ENCODE results near the gene ADCY2.

Gene ADCY2

GRCh38 chr5:7875151-7875550 is 479.2 kb downstream of the ADCY2 start:
- DNase-seq (ENCODE audit: low read depth in 2 of 2): no peak
- no peak for TF ChIP-seq CTCF (IDR thresholded peaks at IDR 0.05; ENCODE audit: low read depth, low read length)
- H3K4me3 ChIP-seq (replicated peaks in 1 of 2; ENCODE audit: low read depth in 2 of 2, low read length in 2 of 2): no peak overlapping the region

- H3K4me3 ChIP-seq (replicated peaks in 1 of 2; ENCODE audit: low read depth in 2 of 2, low read length in 2 of 2): no peak overlapping the region
- peak; percentile 13 to 70 for DNase-seq (ENCODE audit: low read depth in 2 of 2)
- no peak for TF ChIP-seq CTCF (IDR thresholded peaks at IDR 0.05; ENCODE audit: low read depth, low read length)
Observed at GRCh38 chr5:7876867-7877266, 480.9 kb downstream of the ADCY2 start.

- no peak overlapping the region for H3K4me3 ChIP-seq (replicated peaks in 1 of 2; ENCODE audit: low read depth in 2 of 2, low read length in 2 of 2)
- TF ChIP-seq CTCF (IDR thresholded peaks at IDR 0.05; ENCODE audit: low read depth, low read length): no peak
- DNase-seq (ENCODE audit: low read depth in 2 of 2): peak; percentile 17 to 46
Observed at GRCh38 chr5:7877851-7878250, 481.9 kb downstream of the ADCY2 start.

- no peak for TF ChIP-seq CTCF (IDR thresholded peaks at IDR 0.05; ENCODE audit: low read depth, low read length)
- H3K4me3 ChIP-seq (replicated peaks in 1 of 2; ENCODE audit: low read depth in 2 of 2, low read length in 2 of 2): no peak overlapping the region
- DNase-seq (ENCODE audit: low read depth in 2 of 2): peak; percentile 44 to 66
Observed at GRCh38 chr5:7878381-7878873, 482.5 kb downstream of the ADCY2 start.

Data from cardiac fibroblast (primary cell).